NCI-H2227 treated with DMSO at 0.1 percent for 48 hours (cell line): ENCODE results near the gene CNTD1.
A peak's percentile ranks its signal among the peaks of the same experiment; 100 is the strongest.
"Not testable (repeated sequence)": the region's sequence is repeated elsewhere in the genome, so short reads cannot be mapped to it uniquely, and the experiment has no call there.

Source experiments
- DNase-seq: peaks from one replicate; lab custom pipeline; 2025; lab: John Stamatoyannopoulos, UW

The CNTD1 gene

GRCh38 chr17:42798383-42799380 lies at the start of gene CNTD1, which contains the start of gene COA3:
Gene CNTD1 (plus strand): TSS chr17:42798861. CDS start chr17:42799068, 207 bp downstream.
Gene COA3 (minus strand): TSS chr17:42798704. CDS start chr17:42798681, 23 bp downstream.
- peak; percentile 85 for DNase-seq

GRCh38 chr17:42748908-42749798 lies 49.5 kb upstream of the CNTD1 start:
- no peak for DNase-seq

GRCh38 chr17:42750739-42751344 lies 47.8 kb upstream of the CNTD1 start:
- no peak for DNase-seq

GRCh38 chr17:42751628-42752027 lies 47.0 kb upstream of the CNTD1 start:
- DNase-seq, result no peak

- DNase-seq, result no peak
These were observed 43.9 kb upstream of the CNTD1 start for GRCh38 chr17:42754782-42755181.

- DNase-seq, result no peak
These were observed 38.5 kb upstream of the CNTD1 start for GRCh38 chr17:42759982-42760651.

- peak; percentile 19 for DNase-seq
These were observed 37.7 kb upstream of the CNTD1 start, which contains the start of gene RAMP2 for GRCh38 chr17:42760652-42761581. Gene RAMP2 (plus strand): TSS chr17:42761227. CDS start chr17:42761262, 35 bp downstream.

- DNase-seq, result no peak
These were observed 37.0 kb upstream of the CNTD1 start for GRCh38 chr17:42761638-42762037.

- no peak for DNase-seq
These were observed 32.5 kb upstream of the CNTD1 start for GRCh38 chr17:42766124-42766523.

GRCh38 chr17:42767512-42767911 lies 31.1 kb upstream of the CNTD1 start:
- DNase-seq, result no peak

- peak; percentile 40 for DNase-seq
These were observed 30.7 kb upstream of the CNTD1 start for GRCh38 chr17:42768006-42768405.

- DNase-seq, result not testable (repeated sequence)
These were observed 28.7 kb upstream of the CNTD1 start for GRCh38 chr17:42769964-42770363.

GRCh38 chr17:42772945-42773289 lies 25.7 kb upstream of the CNTD1 start:
- no peak for DNase-seq

- peak; percentile 79 for DNase-seq
These were observed 25.2 kb upstream of the CNTD1 start, which contains the start of gene VPS25 for GRCh38 chr17:42773290-42774035. Gene VPS25 (plus strand): TSS chr17:42773449. CDS start chr17:42773476, 27 bp downstream.

- DNase-seq, result no peak
These were observed 24.5 kb upstream of the CNTD1 start for GRCh38 chr17:42774066-42774745.

GRCh38 chr17:42775534-42776098 lies 23.0 kb upstream of the CNTD1 start:
- peak; percentile 12 for DNase-seq

GRCh38 chr17:42778570-42778969 lies 20.1 kb upstream of the CNTD1 start:
- no peak for DNase-seq

- no peak for DNase-seq
These were observed 19.2 kb upstream of the CNTD1 start for GRCh38 chr17:42779304-42779935.
